Measurements from ENCODE around the gene ZNF83.
"Not testable (repeated sequence)": the region's sequence is repeated elsewhere in the genome, so short reads cannot be mapped to it uniquely, and the experiment has no call there.

The ZNF83 gene

GRCh38 chr19:52637718-52638585, at the start of gene ZNF83:
TSS of gene ZNF83 (minus strand) at chr19:52638355.
- peak; percentile 81 for DNase-seq

GRCh38 chr19:52687684-52688083, 49.5 kb upstream of the ZNF83 start:
- no peak for DNase-seq

DNA sequence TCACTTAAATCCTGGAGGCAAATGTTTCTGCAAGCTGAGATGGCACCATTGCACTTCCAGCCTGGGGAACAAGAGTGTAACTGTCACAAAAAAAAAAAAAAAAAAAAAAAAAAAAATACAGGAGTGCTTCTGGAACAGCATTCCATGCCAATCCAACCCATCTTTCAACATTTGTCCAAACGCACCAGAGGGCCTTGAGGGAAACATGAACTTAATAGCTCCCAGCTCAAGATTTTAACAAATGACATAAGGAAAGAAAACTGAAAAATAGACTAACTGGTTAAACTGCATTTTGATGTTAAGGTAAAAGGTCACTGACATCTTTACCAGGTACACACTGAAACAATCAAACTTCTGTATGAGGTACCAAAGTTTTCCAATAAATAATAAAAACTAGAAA, 47.7 kb upstream of the ZNF83 start:
- DNase-seq: no peak

DNA sequence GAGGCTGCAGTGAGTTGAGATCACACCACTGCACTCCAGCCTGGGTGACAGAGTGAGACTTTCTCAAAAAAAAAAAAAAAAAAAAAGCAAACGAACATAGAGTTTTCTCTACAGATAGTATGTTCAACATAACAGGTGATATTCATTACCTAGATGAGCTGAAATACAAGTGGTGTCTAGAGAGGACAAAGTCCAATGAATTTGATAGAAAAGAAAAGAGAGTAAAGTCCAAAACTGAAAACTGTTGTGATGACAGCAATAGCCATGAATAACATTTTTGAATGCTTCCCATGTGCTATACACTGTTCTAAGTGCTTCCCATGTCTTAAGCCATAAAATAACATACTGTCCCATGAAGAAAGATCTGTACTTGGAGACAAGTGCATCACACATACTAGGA, 43.1 kb upstream of the ZNF83 start:
- not testable (repeated sequence) for DNase-seq

GRCh38 chr19:52679598-52679997, 41.4 kb upstream of the ZNF83 start:
- no peak for DNase-seq

GRCh38 chr19:52675239-52675638, 37.1 kb upstream of the ZNF83 start:
- not testable (repeated sequence) for DNase-seq

DNA sequence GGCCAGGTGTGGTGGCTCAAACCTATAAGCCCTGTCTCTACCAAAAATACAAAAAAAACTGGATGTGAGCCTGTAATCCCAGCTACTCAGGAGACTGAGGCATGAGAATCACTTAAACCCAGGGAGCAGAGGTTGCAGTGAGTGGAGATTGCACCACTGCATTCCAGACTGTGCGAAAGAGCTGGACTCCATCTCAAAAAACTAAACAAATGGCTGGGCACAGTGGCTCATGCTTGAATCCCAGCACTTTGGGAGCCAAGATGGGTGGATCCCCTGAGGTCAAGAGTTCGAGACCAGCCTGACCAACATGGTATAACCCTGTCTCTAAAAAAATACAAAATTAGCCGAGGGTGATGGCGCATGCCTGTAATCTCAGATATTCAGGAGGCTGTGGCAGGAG, 34.9 kb upstream of the ZNF83 start:
- DNase-seq: no peak

DNA sequence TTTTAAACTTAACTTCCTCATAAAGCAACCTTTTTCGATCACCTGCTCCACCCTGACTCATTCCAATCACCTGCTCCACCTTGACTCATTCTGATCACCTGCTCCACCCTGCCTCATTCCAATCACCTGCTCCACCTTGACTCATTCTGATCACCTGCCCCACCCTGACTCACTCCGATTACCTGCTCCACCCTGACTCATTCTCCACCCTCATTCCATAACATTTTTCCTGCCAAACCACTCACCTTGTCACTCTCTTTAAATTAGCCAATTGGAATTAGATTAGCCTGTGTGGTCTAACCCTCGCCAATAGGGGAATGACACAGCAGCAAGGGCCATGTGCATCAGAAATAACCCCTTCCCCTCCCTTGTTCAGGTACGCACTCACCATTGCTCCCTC, 31.9 kb upstream of the ZNF83 start:
- DNase-seq: no peak

DNA sequence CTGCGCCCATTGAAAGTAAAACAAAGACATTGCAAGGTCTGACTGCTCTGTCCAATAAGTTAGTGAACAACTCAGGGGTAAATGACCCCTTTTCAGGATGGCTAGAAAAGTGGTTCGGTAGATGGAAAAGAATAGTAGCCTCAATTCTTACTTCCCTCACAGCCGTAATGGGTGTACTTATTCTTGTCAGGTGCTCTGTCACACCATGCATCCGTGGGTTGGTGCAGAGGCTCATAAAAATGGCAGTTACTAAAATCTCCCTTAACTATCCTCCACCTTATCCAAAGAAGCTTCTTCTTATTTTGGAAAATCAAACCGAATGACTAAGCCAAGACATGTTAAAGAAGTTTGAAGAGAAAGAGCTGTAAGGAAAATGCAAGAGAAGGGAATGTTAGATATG, 31.4 kb upstream of the ZNF83 start:
- no peak for DNase-seq

- no peak for DNase-seq
Observed at GRCh38 chr19:52667972-52668371, 29.8 kb upstream of the ZNF83 start.

DNA sequence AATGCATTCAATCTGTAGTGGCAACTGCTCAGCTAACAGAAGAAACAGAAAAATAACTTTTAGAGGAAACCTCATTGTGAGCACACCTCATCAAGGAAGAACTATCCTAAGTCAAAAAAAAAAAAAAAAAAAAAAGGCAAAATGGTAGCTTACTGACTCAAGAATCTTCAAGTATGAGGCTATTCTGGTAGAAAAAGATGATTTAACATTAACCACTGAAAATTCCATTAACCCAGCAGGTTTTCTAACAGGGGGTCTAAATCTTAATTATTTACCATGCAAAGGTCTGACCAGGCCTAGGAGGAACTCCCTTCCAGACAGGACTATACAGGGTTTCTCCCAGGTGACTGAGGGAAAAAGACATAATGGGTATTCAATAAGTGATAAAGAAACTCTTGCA, 28.4 kb upstream of the ZNF83 start:
- no peak for DNase-seq

GRCh38 chr19:52665529-52665928, 27.4 kb upstream of the ZNF83 start:
- DNase-seq: no peak

- DNase-seq: no peak
Observed at GRCh38 chr19:52665027-52665426, 26.9 kb upstream of the ZNF83 start.

DNA sequence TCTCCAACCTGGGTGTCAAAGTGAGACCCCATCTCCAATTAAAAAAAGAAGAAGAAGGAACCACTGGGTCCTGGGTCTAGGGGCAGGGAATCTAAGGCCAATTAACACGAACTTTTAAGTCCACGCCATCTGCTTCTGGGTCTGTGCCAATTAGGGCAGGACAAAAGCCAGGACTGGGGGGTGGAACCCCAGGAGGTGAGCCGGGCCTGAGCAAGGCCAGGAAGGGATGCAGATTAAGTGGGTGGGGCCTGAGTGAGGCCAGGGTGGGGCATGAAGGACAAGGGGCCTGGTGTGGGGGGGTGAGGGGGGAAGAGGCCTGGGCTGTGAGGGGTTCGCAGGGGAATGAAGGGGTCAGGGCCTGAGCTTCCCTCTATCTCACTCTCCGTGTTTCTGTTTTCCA, 26.3 kb upstream of the ZNF83 start:
- DNase-seq: no peak

GRCh38 chr19:52662631-52663030, 24.5 kb upstream of the ZNF83 start:
- DNase-seq: no peak

GRCh38 chr19:52660981-52661380, 22.8 kb upstream of the ZNF83 start:
- no peak for DNase-seq

- DNase-seq: no peak
Observed at GRCh38 chr19:52659013-52659412, 20.9 kb upstream of the ZNF83 start.

GRCh38 chr19:52658595-52658994, 20.4 kb upstream of the ZNF83 start:
- DNase-seq: no peak

- no peak for DNase-seq
Observed at GRCh38 chr19:52653161-52653560, 15.0 kb upstream of the ZNF83 start.

- no peak for DNase-seq
Observed at GRCh38 chr19:52651956-52652355, 13.8 kb upstream of the ZNF83 start.

DNA sequence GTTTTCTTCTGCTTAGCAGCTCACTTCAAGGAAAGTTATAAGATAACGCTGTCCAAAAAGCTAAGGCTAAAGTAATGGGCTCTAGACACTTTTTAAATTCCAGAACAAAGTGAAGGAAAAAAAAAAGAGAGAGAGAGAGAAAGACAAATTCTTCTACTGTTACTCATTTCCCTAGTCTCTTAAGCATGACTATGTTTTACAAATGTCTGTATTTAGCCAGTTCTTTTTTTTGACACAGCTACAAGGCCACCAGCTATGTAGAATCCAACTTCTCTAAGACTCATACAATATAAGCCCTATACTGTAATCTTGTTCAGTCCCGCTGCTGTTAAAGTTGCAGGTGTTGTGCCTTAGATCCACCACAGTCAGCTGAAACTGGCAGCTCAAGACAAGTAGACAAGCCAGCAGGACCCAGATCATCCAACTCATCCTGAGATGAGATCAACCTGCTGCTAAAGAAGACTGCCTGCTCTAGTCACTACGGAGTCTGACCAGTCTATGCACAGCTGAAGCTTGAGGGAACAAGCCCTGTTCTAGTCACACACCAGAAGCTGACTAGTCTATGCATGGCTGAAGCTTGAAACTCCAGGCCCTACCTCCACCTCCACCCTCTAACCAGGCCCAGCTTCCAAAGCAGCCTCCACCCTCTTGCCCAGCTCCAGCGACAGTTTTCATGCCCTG, 10.3 kb upstream of the ZNF83 start:
- DNase-seq: no peak

DNA sequence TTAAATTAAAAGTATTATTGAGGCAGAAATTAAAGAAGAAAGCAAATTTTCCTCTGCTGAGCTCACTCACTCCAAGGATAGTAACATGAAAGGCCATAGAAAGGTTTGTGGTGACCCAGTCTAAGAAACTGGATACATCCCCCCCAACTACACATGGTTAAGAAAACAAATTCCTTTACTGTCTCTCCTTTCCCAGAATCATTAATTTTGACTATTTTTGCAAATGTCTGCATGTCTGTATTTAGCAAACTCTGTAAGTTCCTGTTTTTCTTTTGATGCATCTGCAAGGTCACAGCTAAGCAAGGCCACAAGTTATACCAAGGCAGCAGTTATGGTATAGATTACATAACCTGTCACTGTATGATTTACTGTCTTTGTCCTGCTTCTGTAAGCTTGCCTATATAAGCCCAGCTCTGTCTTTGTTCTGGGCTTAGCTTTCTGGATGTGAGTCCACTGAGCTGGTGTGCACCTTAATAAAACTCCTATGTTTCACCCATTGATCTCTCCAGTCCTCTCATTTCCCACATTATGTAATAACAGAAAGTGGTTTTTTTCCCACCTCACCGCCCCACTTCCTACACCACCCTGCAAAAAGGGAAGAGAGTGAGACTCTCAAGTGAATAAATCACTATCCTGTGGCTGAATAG, 8.5 kb upstream of the ZNF83 start:
- no peak for DNase-seq

- DNase-seq: no peak
Observed at GRCh38 chr19:52640916-52641315, 2.8 kb upstream of the ZNF83 start.

DNA sequence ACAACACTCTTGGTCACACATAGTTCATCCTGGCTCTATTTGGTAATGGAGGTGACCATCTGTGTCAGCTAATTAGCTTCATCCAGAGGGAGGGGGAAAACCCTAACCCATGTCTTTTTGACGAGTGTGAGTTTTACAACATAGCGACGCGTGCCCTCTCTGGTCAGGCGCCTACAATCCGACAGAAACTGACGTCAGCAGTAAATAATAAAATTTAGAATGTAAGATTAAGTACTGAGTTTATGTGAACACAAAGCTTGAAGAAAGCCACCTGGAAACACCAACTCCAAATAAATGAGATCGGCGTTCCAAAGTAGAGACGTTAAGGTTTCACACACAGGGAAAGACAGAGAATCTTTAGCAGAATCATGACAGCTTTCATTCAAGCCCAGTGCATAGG, 1.8 kb upstream of the ZNF83 start:
- DNase-seq: no peak

Measured in NCI-H2107 (cell line).